Stomach (tissue), 9 donors: ENCODE results near the gene CELF2. TPM values are rescaled to one million over a fixed set of nuclear protein-coding genes. Genes with fewer than 3 reads are reported as not detected.

Experiments
- DNase-seq, 2 donors: peaks; one replicate each; pipeline versions ENCODE4 v3.0.0 to v3.0.0-alpha.2; 2013 to 2019
- H3K27ac ChIP-seq, 5 donors: fragments of 200-600 bp in 4 of 5; sonication (generic) in 4 of 5; one replicate each; pipeline ENCODE4 v1.5.1; 2013 to 2019; ENCODE audit warnings: mild to moderate bottlenecking in 1 of 5, moderate library complexity in 1 of 5
- H3K27me3 ChIP-seq, 3 donors: fragments of 200-600 bp; sonication (generic); one replicate each; pipeline ENCODE4 v1.5.1; 2017 to 2019; ENCODE audit warnings: mixed run types in 1 of 3
- H3K36me3 ChIP-seq, 4 donors: fragments of 200-600 bp; sonication (generic); 1 replicate in 3 of 4; 2 replicates in 1 of 4; pipeline ENCODE4 v1.5.1; 2016 to 2019
- H3K4me1 ChIP-seq, 4 donors: fragments of 200-600 bp; sonication (generic); one replicate each; pipeline ENCODE4 v1.5.1; 2016 to 2019
- H3K4me3 ChIP-seq, 4 donors: fragments of 200-600 bp; sonication (generic) in 3 of 4; one replicate each; pipeline ENCODE4 v1.5.1; 2016 to 2019; ENCODE audit warnings: mild to moderate bottlenecking in 1 of 4
- H3K9me3 ChIP-seq, 4 donors: fragments of 200-600 bp; sonication (generic); one replicate each; pipeline ENCODE4 v1.5.1; 2016 to 2019
- EP300 ChIP-seq: sonication (generic); formaldehyde crosslinking; IDR thresholded peaks from one replicate; pipeline ENCODE4 v1.6.1; 2017; ENCODE audit warnings: antibody characterized with exemption
- POLR2A ChIP-seq, 4 donors: fragments of 450-650 bp; IDR thresholded peaks; one replicate each; pipeline ENCODE4 v1.6.1; 2016; ENCODE audit warnings: antibody characterized with exemption in 4 of 4, control low read depth in 2 of 4, mild to moderate bottlenecking in 1 of 4, moderate library complexity in 1 of 4
- POLR2AphosphoS5 ChIP-seq, 3 donors: sonication (generic); formaldehyde crosslinking; IDR thresholded peaks; one replicate each; pipeline ENCODE4 v1.6.1; 2016; ENCODE audit warnings: antibody characterized with exemption in 3 of 3
- WGBS, 5 donors: extraction: QIAGEN DNeasy Blood & Tissue Kit in 3 of 5; methylation state at CpG; one replicate each; pipeline versions ENCODE4 v1.1.5 to v1.1.7; 2013 to 2018; 5-methylcytosine and 5-hydroxymethylcytosine counted together
- intact Hi-C: fragments of 100-400 bp; cut with DNase I; formaldehyde crosslinking; loops from one replicate; pipeline ENCODE4 v1.15.1; 2023; ENCODE audit warnings: low total_unique reads
- polyA plus RNA-seq, 3 donors: library from polyadenylated mRNA; stranded (reverse); fragments of 200-250 nt; gene quantifications; one replicate each; pipeline ENCODE4 v1.2.3, GENCODE V29; 2013
- total RNA-seq, 5 donors: library from RNA; depleted of rRNA; stranded (reverse); fragments of >200 nt; gene quantifications; one replicate each; pipeline versions ENCODE4 v1.1.0 to v1.2.3, GENCODE V29; 2014 to 2016
- TF ChIP-seq, protein P1 (sequence below), 7 experiments: fragments of 450-650 bp in 4 of 7; fragments of 200-600 bp in 3 of 7; sonication (generic) in 3 of 7; IDR thresholded peaks; one replicate each; pipeline ENCODE4 v1.5.1; 2016 to 2019; ENCODE audit warnings: antibody characterized with exemption in 7 of 7, control low read depth in 2 of 7, mild to moderate bottlenecking in 1 of 7
- donor health status: healthy with polysubstance abuse.
- donor health status: Bipolar disorder and iron deficiency.
- donor health status: healthy.

The CELF2 gene
- total and polyA plus RNA-seq, 8 donors, result 3.9 to 65.3 (median 36.1) TPM

DNA sequence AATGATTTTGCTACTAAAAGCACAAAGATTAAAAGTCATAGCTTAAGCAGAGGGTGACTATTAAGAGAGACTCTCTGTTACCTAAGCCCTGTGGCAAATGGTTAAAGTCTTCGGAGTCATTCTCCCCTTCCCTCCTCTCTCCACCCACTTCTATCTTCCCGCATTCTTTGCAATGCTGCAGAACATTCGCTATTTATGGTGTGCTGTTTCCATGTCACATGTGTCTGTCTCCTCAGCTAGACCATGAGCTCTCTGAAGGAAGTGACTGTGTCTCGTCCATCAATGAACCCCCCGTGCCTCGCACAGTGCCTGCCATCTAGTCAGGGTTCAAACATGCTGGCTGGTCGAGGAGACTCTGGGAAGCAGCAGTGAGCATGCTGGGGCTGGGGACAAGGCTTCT is 321.3 kb downstream of the CELF2 start:
- H3K9me3 ChIP-seq, result no peaks in the 10 kb centered on the region
- WGBS, 5 donors, result 65 to 84% (median 74%) methylated on average over 7 of the region's 7 CpGs
- no peak for DNase-seq
- H3K27ac ChIP-seq, result no peak overlapping the region
- TF ChIP-seq POLR2A (IDR thresholded peaks at IDR 0.05) (no peak), POLR2AphosphoS5 (IDR thresholded peaks at IDR 0.05) (no peak), EP300 (no peak)
- TF ChIP-seq, protein P1, sequence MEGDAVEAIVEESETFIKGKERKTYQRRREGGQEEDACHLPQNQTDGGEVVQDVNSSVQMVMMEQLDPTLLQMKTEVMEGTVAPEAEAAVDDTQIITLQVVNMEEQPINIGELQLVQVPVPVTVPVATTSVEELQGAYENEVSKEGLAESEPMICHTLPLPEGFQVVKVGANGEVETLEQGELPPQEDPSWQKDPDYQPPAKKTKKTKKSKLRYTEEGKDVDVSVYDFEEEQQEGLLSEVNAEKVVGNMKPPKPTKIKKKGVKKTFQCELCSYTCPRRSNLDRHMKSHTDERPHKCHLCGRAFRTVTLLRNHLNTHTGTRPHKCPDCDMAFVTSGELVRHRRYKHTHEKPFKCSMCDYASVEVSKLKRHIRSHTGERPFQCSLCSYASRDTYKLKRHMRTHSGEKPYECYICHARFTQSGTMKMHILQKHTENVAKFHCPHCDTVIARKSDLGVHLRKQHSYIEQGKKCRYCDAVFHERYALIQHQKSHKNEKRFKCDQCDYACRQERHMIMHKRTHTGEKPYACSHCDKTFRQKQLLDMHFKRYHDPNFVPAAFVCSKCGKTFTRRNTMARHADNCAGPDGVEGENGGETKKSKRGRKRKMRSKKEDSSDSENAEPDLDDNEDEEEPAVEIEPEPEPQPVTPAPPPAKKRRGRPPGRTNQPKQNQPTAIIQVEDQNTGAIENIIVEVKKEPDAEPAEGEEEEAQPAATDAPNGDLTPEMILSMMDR (IDR thresholded peaks at IDR 0.05), result no peak
- H3K4me3 ChIP-seq, result no peak overlapping the region
- intact Hi-C loops, result no loop called here
- peaks cover 0 to 10% (median 3%) of the 10 kb centered on the region in 4 donors for H3K36me3 ChIP-seq
- H3K4me1 ChIP-seq, result peaks cover 0 to 7% (median 3%) of the 10 kb centered on the region in 4 donors
- no peaks in the 10 kb centered on the region for H3K27me3 ChIP-seq

DNA sequence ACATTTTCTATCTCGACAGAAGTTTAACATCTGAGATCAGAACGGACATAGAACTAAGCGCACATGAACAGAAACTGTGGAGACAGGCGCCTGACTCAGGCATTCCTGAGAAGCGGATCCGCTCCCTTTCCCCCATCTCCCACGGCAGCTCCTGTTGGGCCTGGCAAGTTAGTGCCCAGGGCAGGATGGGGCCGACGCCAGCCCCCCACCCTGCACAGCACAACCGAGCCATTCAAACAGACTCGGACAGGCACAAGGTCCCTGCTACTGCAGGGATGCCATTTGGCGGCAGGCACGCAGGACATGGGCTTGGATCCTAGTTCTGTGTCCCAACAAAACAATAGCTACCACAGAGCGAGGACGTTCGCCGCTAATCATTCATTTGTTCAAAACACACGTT is 322.0 kb downstream of the CELF2 start:
- Histone ChIP-seq H3K4me1 (peaks cover 0 to 7% (median 3%) of the 10 kb centered on the region in 4 donors), H3K27ac (no peak overlapping the region), H3K9me3 (no peaks in the 10 kb centered on the region), H3K27me3 (no peaks in the 10 kb centered on the region), H3K4me3 (no peak overlapping the region), H3K36me3 (peaks cover 0 to 6% (median 2%) of the 10 kb centered on the region in 4 donors)
- TF ChIP-seq POLR2AphosphoS5 (IDR thresholded peaks at IDR 0.05) (no peak), EP300 (no peak), POLR2A (IDR thresholded peaks at IDR 0.05) (no peak)
- TF ChIP-seq, protein P1 (IDR thresholded peaks at IDR 0.05), result no peak
- no peak for DNase-seq
- 91 to 95% (median 93%) methylated on average over 15 to 18 of the region's 18 CpGs for WGBS, 5 donors
- intact Hi-C loops, result no loop called here

DNA sequence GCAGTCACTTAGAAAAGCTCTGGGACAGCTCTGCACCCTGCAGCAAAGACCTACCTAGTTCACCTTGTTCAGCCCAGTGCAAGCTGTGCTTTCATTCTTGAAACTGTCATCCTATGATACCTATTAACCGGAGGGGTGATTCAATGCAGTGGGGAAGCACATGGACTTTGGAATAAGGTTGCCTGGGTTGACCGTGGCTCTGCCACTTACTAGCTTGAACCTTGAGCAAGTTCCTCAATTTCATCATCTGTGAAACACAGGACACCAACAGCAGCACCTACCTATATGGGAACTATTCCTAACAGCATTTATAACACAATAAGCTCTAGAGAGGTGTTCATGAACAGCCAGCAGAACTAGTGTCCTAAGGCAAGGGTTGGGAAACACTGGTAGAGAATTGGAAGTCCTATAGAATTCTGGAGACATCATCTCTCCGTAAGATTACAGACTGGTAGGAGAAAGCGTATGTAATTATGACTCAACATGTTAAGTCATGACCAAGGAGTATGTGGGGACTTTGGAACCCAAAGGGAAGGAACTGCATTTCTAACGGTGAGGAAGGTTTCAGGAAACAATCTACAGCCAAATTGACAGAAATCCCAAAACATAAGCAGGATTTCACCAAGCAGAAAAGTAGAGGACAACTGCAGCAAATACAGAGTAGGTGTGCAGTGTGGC is 323.8 kb downstream of the CELF2 start:
- TF ChIP-seq EP300, result no peak
- TF ChIP-seq, protein P1 (IDR thresholded peaks at IDR 0.05), result no peak
- no peak for TF ChIP-seq POLR2AphosphoS5 (IDR thresholded peaks at IDR 0.05)
- no peak for TF ChIP-seq POLR2A (IDR thresholded peaks at IDR 0.05)
- Histone ChIP-seq H3K36me3 (no peaks in the 10 kb centered on the region), H3K9me3 (no peaks in the 10 kb centered on the region), H3K27ac (no peak overlapping the region), H3K27me3 (no peaks in the 10 kb centered on the region), H3K4me1 (no peaks in the 10 kb centered on the region), H3K4me3 (no peak overlapping the region)
- whole genome bisulfite sequencing, 5 donors, result 73 to 81% (median 77%) methylated on average over 5 of the region's 5 CpGs
- no peak for DNase-seq
- intact Hi-C loops, result no loop called here

DNA sequence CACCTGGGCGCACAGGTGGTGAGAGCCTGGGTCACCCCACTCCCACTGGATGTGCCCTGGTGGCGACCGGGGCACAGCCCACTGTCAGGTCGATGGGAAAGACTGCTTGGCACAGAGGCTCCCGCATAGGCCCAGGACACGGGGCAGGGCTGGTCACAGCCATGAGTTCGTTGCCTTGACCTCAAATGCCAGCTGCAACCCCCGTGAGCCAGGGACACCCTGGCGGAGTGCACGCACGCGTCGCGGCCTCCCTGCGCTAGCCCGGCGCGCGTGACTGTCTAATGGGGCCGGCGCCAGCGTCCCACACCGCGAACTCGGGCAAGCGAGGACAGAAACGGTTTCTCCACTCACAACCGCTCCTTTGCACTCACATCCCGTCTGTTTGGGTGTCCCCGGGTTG is 326.4 kb downstream of the CELF2 start:
- Histone ChIP-seq H3K4me3 (no peak overlapping the region), H3K4me1 (no peaks in the 10 kb centered on the region), H3K27ac (no peak overlapping the region), H3K9me3 (no peaks in the 10 kb centered on the region), H3K27me3 (no peaks in the 10 kb centered on the region), H3K36me3 (no peaks in the 10 kb centered on the region)
- intact Hi-C loops, result no loop called here
- no peak for TF ChIP-seq EP300
- no peak for TF ChIP-seq POLR2A (IDR thresholded peaks at IDR 0.05)
- TF ChIP-seq, protein P1 (IDR thresholded peaks at IDR 0.05), result no peak
- TF ChIP-seq POLR2AphosphoS5 (IDR thresholded peaks at IDR 0.05), result no peak
- DNase-seq, result no peak
- 91 to 97% (median 94%) methylated on average over 22 to 30 of the region's 30 CpGs for WGBS, 5 donors
